Stimulated activated CD4-positive, alpha-beta T cell treated with anti-CD3 and anti-CD28 coated beads, TNF-alpha, amount 100 ng/mL, for 48 hours (primary cell): ENCODE data around the gene SLC22A23.

Experiments used
- DNase-seq, 3 donors: peaks; one replicate each; pipeline ENCODE4 v3.0.0-alpha.2; 2020; ENCODE audit warnings: low read depth in 3 of 3

SLC22A23 gene

DNA sequence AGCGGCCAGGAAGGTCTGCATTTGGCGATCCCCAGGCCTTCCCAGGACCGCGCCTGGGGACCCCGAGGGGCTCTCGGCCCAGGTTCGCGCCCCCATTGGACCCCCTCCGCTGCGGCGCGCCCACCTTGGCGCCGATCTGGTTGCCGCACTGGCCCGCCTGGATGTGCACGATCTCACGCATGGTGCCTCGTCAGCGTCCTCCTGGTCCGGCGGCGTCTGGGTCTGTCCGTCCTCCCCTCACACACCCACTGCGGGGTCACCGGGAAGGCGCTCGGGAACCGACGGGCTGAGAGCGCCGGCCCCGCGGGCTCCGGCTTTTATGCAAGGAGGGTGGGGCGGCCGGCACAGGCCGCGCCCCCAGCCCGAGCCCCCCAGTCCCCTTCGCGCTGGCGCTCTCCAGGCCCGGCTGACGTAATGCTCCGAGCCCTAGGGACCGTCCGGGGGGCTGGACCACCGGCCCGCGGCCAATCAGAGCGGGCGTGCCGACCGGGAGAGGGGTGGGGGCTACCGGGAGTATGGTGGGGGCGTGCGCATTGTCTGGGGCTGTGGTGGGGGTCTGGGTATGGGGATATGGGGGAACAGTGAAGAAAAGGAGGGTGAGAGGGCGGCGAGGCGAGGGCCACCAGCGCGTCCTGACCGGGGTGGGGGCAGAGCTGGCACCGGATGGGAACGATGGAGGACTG lies 229.3 kb downstream of the SLC22A23 start, which contains the start of gene TUBB2B:
TSS of gene TUBB2B (minus strand) at position 291 of the 683 bp plus-strand sequence. CDS start at position 181, 110 bp downstream.
- DNase-seq: no peak

DNA sequence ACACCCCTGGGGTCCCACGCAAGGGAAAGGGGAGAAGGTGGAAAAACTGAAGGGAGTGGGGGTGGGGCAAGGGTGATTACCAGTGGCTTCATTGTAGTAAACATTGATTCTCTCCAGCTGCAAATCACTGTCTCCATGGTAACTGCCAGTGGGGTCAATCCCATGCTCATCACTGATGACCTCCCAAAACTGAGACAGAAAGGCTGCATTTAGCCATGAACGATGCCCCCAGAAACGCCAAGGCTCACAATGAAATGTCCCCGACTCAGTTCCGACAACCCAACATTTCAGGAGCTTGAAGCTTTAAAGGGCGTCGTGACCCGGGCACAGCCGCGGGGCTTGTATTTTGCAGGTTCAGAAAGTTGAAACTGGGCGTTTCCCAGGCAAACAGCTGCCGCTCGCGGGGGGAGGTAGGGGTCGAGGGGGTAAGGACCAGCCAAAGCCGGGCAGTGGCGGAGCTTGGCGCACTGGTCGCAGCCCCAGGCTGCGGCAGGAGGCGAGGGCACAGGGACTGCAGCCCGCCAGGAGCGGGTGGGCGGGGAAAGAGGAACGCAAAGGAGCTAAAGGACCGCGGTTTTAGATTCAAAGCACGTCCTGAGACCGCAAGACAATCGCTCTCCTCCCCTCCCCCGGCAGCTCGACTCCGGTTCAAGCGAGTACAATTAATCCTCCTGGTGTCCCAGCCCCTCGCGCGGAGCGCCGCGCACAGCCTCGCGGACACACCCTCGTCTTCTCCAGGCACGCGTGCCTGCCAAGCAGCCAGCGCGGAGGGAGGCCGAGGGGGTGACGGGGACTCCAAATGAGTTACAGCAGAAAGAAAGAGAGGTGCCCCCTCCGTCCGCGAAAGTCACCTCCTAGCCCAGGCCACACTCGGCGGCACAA lies 230.1 kb downstream of the SLC22A23 start:
- no peak for DNase-seq

DNA sequence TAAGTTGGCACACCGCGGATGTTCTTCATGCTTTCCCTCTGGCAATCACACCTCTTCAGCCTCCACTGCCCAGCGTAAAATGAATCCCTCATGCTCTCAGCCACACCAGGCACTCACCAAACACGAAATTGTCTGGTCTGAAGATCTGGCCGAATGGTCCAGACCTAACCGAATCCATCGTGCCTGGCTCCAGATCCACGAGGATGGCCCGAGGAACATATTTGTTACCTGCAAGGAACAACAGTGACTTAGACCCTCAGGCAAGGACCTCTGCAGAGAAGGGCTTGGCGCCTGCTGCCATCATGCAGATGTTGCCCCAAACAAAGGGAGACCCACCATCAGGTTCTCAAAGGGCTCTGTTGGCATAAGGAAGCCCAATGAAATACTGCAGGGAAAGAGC lies 230.8 kb downstream of the SLC22A23 start:
- DNase-seq: no peak

DNA sequence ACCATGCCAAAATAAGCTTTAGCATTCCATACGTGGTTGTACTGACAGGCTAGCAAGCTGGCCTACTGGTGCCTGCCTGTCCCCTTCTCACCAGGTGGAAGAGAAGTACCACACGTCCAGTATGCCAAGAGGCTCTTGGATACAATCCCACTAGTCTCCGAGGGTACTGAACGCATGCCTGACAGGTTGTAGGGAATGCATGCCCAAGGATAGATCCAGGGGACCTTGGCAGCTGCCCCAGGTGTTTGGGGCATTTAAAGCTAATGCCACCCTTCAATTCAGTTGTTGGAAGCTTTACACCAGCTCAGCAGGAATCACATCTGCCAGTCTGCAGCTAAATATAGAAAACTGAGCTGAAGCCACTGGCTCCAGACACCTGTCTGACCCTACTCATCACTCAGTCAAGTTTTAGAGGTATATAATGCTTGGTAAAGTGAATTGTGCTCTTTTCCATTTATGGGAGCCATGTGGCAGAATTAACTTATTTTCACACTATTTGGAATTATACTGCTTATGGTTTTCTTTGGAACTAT lies 234.3 kb downstream of the SLC22A23 start:
- no peak for DNase-seq

DNA sequence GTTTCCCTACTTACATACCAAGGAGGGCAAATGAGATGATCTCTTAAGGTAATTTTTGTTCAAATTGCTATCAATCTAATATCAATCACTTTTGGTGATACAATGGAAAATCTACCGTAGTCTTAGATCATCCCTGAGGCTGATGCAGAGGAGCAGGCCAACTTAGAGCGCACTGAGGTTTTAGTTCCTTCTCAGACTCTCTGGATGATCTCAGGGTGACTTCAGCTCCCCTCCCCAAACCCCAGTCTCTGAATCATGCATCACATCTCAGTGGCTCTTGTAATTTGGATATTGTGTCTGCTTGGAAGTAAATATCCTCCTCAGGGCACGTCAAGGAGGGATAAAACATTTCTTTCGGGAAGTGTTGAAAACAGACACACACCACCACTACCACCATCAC lies 235.3 kb downstream of the SLC22A23 start:
- no peak for DNase-seq

DNA sequence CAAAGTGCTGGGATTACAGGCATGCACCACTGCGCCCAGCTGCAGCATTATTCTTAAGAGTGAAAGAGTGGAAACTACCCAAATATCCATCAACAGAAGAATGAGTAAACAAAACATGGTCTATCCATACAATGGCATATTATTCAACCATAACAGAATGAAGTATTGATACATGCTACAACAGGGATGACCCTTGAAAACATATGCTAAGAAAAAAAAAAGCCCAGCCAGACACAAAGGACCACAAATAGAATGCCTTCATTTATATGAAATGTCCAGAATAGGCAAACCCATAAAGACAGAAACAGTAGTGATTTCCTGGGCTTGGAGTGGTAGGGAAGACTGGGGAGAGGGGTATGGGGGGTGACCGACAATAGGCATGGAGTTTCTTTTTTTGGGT lies 236.5 kb downstream of the SLC22A23 start:
- DNase-seq: no peak
